NOMO-1 treated with dmso at 0.1 percent for 144 hours (cell line): ENCODE data around the gene KCNB1.

Experiments used
- DNase-seq: peaks from one replicate; lab custom pipeline; 2025; ENCODE audit not compliant: unreplicated experiment; lab: John Stamatoyannopoulos, UW

Gene KCNB1

DNA sequence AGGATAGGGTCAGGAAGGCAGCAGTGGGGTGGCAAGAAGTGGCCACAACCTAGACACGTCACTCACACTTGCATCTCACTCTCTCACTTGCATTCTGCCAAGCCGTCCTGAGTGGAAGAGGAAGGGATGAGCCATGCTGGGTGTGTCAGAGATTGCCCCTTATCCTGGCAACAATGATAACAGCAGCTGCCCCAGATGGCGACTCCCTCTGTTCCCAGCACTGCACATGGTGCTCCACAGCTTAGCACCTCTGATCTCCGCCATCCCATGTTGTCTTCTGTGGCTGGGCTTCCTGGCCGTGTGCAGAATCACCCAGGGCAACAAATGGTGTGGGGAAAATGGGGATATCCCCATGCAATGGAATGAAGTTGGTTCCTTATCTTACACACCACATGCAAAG is 11.1 kb downstream of the KCNB1 start:
- DNase-seq = no peak

GRCh38 chr20:49470922-49471321 is 11.5 kb downstream of the KCNB1 start:
- no peak for DNase-seq

DNA sequence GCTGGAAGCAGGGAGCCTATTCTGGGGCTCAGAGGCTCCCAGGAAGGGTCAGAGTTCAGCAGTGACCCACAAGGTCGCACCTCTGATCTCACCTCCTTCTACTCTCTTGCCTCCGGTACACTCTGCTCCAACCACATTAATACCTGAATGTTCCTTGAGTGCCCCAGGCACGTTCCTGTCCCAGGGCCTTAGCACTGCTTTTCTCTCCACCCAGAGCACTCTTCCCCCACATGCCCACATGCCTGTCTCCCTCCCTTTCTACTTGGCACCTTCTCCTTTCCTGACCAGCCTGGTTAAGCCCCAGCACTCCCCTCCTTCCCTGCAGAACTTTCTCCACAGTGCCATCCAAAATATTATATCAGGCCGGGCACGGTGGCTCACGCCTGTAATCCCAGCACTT is 13.4 kb downstream of the KCNB1 start:
- no peak for DNase-seq

- no peak for DNase-seq
Observed at GRCh38 chr20:49468412-49468811, 14.1 kb downstream of the KCNB1 start.

GRCh38 chr20:49466114-49466912 is 16.2 kb downstream of the KCNB1 start:
- DNase-seq = no peak

- no peak for DNase-seq
Observed at GRCh38 chr20:49464556-49464955, 17.9 kb downstream of the KCNB1 start.

GRCh38 chr20:49462626-49463025 is 19.8 kb downstream of the KCNB1 start:
- DNase-seq = no peak

DNA sequence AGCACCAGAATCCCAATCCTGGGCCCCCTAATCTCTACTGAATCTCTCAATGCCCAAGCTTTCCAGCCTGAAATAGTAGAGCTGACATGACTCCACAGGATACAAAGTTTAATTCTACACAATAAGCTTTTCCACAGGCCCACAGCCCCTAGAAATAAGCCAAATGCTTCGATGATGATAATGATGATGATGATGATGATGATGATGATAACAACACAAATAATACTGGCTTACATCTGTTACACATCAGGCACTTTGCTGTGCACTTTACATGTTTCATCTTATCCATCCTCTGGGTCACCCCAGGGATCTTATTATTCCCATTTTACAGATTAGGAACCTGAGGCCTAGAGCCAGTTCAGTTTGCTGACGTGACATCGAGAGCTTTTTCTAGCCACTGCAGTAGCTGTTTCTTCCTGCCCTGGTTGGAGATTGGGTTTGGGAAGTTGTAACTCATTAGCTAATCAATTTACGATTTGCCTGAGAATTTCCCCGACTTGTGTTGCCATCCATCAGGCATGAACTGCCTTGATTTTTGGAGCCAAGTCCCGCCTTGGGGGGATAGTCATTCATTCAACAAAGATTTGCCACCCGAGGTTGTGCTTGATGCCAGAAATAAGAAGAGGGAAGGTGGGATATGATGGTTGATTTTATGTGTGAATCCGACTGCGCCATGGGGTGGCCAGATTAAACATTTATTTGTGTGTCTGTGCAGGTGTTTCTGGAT is 20.4 kb downstream of the KCNB1 start:
- DNase-seq = no peak

GRCh38 chr20:49460916-49461315 is 21.6 kb downstream of the KCNB1 start:
- DNase-seq = no peak

GRCh38 chr20:49460131-49460530 is 22.3 kb downstream of the KCNB1 start:
- DNase-seq = no peak

DNA sequence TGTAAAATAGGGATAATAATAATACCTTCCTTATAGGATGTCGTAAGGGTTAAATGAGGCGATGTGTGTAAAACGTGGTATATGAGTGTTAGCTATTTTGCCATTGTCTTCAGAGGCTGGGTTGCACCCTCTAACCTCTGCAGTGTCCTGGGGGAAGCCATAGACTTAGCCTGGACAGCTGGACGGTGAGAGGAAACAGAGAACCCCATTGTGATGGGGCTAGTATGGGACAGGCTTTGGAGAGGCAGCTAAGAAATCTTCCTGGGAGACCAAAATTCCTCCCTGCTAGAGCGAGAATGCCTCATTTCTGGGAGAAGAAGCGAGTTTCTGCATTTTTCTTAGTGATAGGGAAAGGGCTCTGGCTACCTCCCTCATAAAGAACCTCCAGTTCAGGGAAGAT is 22.8 kb downstream of the KCNB1 start:
- DNase-seq = no peak

DNA sequence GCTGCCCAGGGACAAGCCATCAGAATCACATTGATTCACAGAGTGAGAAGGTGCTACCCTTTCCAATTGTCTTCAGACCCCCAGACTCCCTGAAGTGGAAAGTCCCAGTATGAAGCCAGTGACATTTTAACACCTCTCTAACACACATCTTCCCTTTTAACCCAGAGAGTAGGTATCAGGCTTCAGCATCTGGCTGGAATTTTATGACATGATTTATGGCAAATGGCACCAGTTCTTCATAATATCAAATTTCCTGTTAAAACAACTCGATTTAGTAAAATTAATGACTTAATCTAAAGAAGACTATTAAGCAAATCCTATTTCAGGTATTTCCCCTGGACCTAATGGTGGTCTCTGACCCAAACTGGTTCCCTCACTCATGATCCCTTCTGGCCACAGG is 25.0 kb downstream of the KCNB1 start:
- no peak for DNase-seq

DNA sequence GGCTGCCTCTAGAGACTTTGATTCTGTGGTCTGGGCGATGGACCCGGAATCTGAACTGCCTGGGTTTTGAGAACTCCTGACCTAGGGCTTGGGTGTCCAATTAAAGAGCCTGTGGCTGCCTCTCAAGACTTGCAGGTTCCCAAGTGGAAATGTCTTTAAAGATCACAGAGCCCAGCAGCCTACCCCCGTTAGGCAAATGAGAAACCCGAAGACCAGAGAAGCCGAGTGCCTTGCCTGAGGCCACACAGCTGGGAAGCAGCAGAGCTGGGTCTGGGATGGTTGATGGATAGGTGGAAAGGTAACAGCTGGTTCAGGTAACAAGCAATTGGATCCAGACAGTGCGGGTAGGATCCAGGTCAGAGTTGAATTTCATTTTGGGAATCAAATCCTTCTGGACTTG is 25.8 kb downstream of the KCNB1 start:
- no peak for DNase-seq

DNA sequence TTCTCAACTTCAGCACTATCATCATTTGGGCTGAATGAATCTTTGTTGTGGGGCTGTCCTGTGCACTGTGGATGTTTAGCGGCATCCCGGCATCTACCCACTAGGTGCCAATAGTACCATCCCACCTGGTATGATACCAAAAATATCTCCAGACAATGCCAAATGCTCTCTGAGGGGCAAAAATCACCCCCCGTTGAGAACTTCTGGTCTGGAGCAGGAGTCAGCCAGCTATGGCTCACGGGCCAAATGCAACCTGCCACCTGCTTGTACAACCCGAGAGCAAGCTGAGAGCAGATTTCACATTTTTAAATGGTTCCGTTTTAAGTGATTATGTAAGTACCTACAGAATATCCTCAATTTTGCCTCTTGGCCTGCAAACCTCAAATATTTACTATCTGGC is 26.8 kb downstream of the KCNB1 start:
- DNase-seq = no peak

DNA sequence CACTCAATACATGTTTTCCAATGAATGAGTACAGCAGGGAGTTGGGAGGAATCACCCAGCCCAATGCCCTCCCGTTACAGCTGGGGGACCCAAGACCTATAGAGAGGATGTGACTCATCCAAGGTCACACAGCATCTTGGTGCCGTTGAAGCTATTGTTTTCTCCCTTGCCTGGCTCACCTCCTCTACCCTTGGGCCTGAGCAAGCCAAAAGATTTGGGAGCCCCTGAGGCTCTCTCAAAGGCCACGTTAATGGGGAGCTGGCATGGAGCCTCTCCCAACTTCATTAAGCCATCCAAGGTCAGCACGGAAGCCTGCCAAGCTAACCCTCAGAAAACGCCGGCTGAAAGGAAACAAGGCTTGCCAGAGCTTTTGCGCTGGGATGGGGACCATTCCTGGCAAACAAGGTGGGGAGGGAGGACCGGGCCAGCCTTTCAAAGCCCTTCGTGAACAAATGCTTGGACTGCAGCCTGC is 30.4 kb downstream of the KCNB1 start:
- DNase-seq = no peak

- no peak for DNase-seq
Observed at GRCh38 chr20:49450281-49450721, 32.2 kb downstream of the KCNB1 start.

DNA sequence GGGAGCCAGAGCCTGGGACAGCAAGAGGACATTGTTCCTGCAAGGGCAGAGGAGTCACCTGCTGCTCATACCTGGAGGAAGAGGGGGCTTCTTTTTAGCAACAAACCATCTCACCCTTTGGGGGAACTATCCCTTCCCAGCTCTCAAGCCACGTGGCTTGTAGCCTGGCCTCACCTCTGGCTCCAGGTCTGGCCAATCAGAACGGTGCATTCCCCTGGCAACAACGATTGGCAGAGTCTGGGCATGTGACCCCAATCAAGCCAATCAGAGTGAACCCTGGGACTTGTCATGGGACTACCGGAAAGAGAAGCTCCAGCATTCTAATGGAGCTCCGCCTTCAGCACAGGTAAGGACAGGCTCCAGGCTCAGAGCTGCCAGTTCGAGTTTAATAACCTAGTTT is 33.6 kb downstream of the KCNB1 start:
- no peak for DNase-seq

- no peak for DNase-seq
Observed at GRCh38 chr20:49447946-49448809, 34.3 kb downstream of the KCNB1 start.

DNA sequence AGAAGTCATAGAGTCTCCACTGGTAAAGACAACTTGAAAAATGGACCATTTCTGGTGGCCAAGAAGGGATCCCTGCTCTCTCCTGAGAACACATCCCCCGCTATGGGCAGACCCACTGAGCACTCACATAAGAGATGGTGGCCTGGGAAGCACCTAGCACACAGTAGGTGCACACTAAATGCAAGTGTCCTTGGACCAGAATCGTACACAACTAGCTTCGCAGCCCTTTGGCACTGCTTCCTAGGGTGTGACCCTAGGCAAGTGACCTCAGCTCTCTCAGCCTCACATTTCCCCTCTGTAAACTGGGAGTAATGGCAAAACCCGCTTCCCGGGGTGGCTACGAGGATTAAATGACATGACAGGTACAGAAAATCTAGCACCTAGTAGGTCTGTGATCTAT is 35.1 kb downstream of the KCNB1 start:
- no peak for DNase-seq

DNA sequence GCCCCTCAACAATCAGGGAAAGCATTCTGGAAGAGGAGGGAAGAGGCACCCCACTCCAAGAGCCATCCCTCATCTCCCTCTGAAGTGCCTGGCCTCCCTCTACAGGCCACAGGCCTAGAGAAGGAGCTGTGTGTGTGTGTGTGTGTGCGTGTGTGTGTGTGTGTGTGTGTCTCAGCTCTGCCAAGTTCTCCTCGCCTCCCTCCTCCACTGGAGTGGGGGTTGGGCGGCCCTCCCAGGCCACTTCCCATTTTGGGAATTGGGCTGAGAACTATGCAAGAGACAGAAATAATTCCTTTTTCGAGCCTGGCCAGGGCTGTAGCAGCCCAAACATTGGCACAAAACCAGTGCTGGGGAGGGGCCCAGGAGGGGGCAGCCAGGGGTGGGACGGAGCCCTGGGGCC is 35.7 kb downstream of the KCNB1 start:
- DNase-seq = no peak

- DNase-seq = no peak
Observed at GRCh38 chr20:49446080-49446479, 36.4 kb downstream of the KCNB1 start.
